K562 (cell line): ENCODE results near the gene SLC9A7. TPM values are rescaled to one million over a fixed set of nuclear protein-coding genes. Genes with fewer than 3 reads are reported as not detected.

Experiments
- ATAC-seq: fragments of 200-7000 bp; cut with Tn5 transposase; 3 replicates; pipeline ENCODE4 v1.9.1; 2020; ENCODE audit warnings: moderate library complexity
- BruUV-seq: library from RNA; stranded (reverse); fragments of 400-500 nt; replicated peaks from 2 replicates; lab custom pipeline; 2021; lab: Mats Ljungman, UMichigan
- CTCF ChIA-PET: fragments of 300-600 bp; formaldehyde crosslinking; extraction: SDS; loops from one replicate; lab custom pipeline; 2021; ENCODE audit warnings: low intra/inter-chr PET ratio; lab: Yijun Ruan, JAX
- POLR2A ChIA-PET: fragments of 300-600, 350-650 bp; sonication (Branson Sonifier 250); formaldehyde crosslinking; extraction: SDS; loops from one replicate; lab custom pipeline; 2021; ENCODE audit warnings: antibody characterized with exemption, inconsistent platforms; lab: Yijun Ruan, JAX
- DNase-seq, 4 experiments: peaks; one replicate each; pipeline versions ENCODE4 v3.0.0 to v3.0.0-alpha.2; 2011 to 2018; ENCODE audit warnings: low spot score in 3 of 4, mixed read lengths in 3 of 4; ENCODE audit errors: extremely low read depth in 1 of 4
- FAIRE-seq: peaks from 2 replicates; lab custom pipeline; 2011; peaks lifted over from hg19 to GRCh38; lab: Jason Lieb, UNC
- H2AFZ ChIP-seq: 2 replicates; pipeline ENCODE4 v1.6.0; 2011; ENCODE audit warnings: low read depth, low read length, control low read depth, inconsistent platforms
- H3K27ac ChIP-seq: fragments of 200-600 bp; 3 replicates; pipeline ENCODE4 v1.8.0; 2011; ENCODE audit warnings: low read depth, mild to moderate bottlenecking, control low read depth, inconsistent platforms, low read length, moderate library complexity, mixed read lengths; ENCODE audit errors: extremely low read depth
- H3K27me3 ChIP-seq, 2 experiments: fragments of 300-600 bp in 1 of 2; 2 replicates in 1 of 2; 3 replicates in 1 of 2; pipeline versions ENCODE4 v1.6.0 to v1.8.0; 2011; ENCODE audit warnings: inconsistent platforms in 2 of 2, low read length in 2 of 2, mild to moderate bottlenecking in 1 of 2, mixed read lengths in 1 of 2, moderate library complexity in 1 of 2; ENCODE audit not compliant: control insufficient read depth in 2 of 2, insufficient read depth in 2 of 2
- H3K36me3 ChIP-seq: fragments of 300-600 bp; 3 replicates; pipeline ENCODE4 v1.8.0; 2011; ENCODE audit warnings: mild to moderate bottlenecking, low read length, inconsistent platforms; ENCODE audit not compliant: control insufficient read depth, insufficient read depth
- H3K4me1 ChIP-seq, 2 experiments: fragments of 200-600 bp in 1 of 2; replicated peaks in 1 of 2; 2 replicates in 1 of 2; 3 replicates in 1 of 2; pipeline versions ENCODE4 v1.5.1 to v1.8.0; 2011; ENCODE audit warnings: inconsistent platforms in 2 of 2, low read length in 2 of 2, mild to moderate bottlenecking in 1 of 2, mixed read lengths in 1 of 2, moderate library complexity in 1 of 2; ENCODE audit not compliant: control insufficient read depth in 2 of 2, insufficient read depth in 2 of 2
- H3K4me2 ChIP-seq: 2 replicates; pipeline ENCODE4 v1.6.1; 2011; ENCODE audit warnings: low read length, control low read depth, inconsistent platforms, mixed read lengths; ENCODE audit not compliant: insufficient read depth
- H3K4me3 ChIP-seq: fragments of 200-600 bp; sonication (generic), shearing (Covaris generic); 2 replicates; pipeline ENCODE4 v1.5.1; 2016; ENCODE audit warnings: control low read depth, inconsistent platforms
- H3K79me2 ChIP-seq: fragments of 200-600 bp; 3 replicates; pipeline ENCODE4 v1.8.0; 2011; ENCODE audit warnings: low read length, inconsistent platforms; ENCODE audit not compliant: control insufficient read depth, insufficient read depth
- H3K9ac ChIP-seq, 2 experiments: 2 replicates each; pipeline versions ENCODE4 v1.6.0 to v1.6.1; 2011; ENCODE audit warnings: low read depth in 2 of 2, low read length in 2 of 2, control low read depth in 1 of 2, inconsistent platforms in 1 of 2, mild to moderate bottlenecking in 1 of 2, mixed read lengths in 1 of 2; ENCODE audit not compliant: insufficient read depth in 1 of 2
- H3K9me1 ChIP-seq: one replicate; pipeline ENCODE4 v1.6.0; 2011; ENCODE audit warnings: inconsistent platforms, mild to moderate bottlenecking, low read length, moderate library complexity; ENCODE audit not compliant: control insufficient read depth, insufficient read depth
- H3K9me3 ChIP-seq: replicated peaks from 2 replicates; pipeline ENCODE4 v1.5.1; 2011; ENCODE audit warnings: low read depth, low read length, inconsistent platforms; ENCODE audit not compliant: control insufficient read depth, insufficient read depth
- H4K20me1 ChIP-seq: replicated peaks from 2 replicates; pipeline ENCODE4 v1.6.1; 2011; ENCODE audit warnings: low read length, inconsistent platforms, mixed read lengths; ENCODE audit not compliant: control insufficient read depth, insufficient read depth
- BMI1 ChIP-seq: fragments of 150-350 bp; IDR thresholded peaks from 2 replicates; pipeline ENCODE4 v1.6.1; 2014; ENCODE audit warnings: low read length
- ETV5 ChIP-seq: sonication (generic); formaldehyde crosslinking; IDR thresholded peaks from 2 replicates; pipeline ENCODE4 v1.4.0; 2020; ENCODE audit warnings: low read depth, mild to moderate bottlenecking, missing genetic modification reagents
- HOXB6 ChIP-seq: fragments of 250-450 bp; sonication (Bioruptor Pico); IDR thresholded peaks from 2 replicates; pipeline ENCODE4 v1.5.1; 2022; ENCODE audit warnings: mild to moderate bottlenecking, borderline replicate concordance
- MCM2 ChIP-seq: fragments of 450-650 bp; IDR thresholded peaks from 2 replicates; pipeline ENCODE4 v1.6.1; 2017; ENCODE audit warnings: low read depth, mild to moderate bottlenecking
- RBM34 ChIP-seq: fragments of 200-400 bp; formaldehyde crosslinking; IDR thresholded peaks from 2 replicates; pipeline ENCODE4 v1.6.1; 2018; ENCODE audit warnings: low read length, borderline replicate concordance; ENCODE audit not compliant: insufficient read depth
- RCOR1 ChIP-seq, 2 experiments: IDR thresholded peaks; 2 replicates each; pipeline ENCODE4 v1.6.1; 2012; ENCODE audit warnings: low read depth in 2 of 2, low read length in 2 of 2, borderline replicate concordance in 1 of 2, improper control_type of control experiment in 1 of 2
- WHSC1 ChIP-seq: IDR thresholded peaks from one replicate; pipeline ENCODE4 v1.6.1; 2012; ENCODE audit warnings: low read length, control low read depth, inconsistent platforms
- XRCC4 ChIP-seq: IDR thresholded peaks from one replicate; pipeline ENCODE4 v1.6.1; 2011; ENCODE audit not compliant: insufficient read depth, insufficient read length; ENCODE audit errors: extremely low read depth
- ZBED1 ChIP-seq: IDR thresholded peaks from 2 replicates; pipeline ENCODE4 v1.6.1; 2014
- ZNF165 ChIP-seq: fragments of 250-450 bp; sonication (Bioruptor Pico); IDR thresholded peaks from 2 replicates; pipeline ENCODE4 v1.4.0; 2020; ENCODE audit warnings: borderline replicate concordance
- ZNF212 ChIP-seq: fragments of 450-650 bp; formaldehyde crosslinking; IDR thresholded peaks from 2 replicates; pipeline ENCODE4 v1.4.0; 2020; ENCODE audit warnings: mild to moderate bottlenecking
- ZNF57 ChIP-seq: fragments of 450-650 bp; formaldehyde crosslinking; IDR thresholded peaks from 2 replicates; pipeline ENCODE4 v1.4.0; 2020; ENCODE audit warnings: mild to moderate bottlenecking, moderate library complexity
- WGBS: fragments of 100-300 bp; shearing (Covaris generic); methylation state at CpG from one replicate; pipeline ENCODE4 v1.1.6; 2016; ENCODE audit warnings: low coverage, mixed read lengths; ENCODE audit not compliant: insufficient coverage; ENCODE audit errors: missing lambda C conversion rate; 5-methylcytosine and 5-hydroxymethylcytosine counted together
- in situ Hi-C: fragments of 300-500 bp; cut with MboI; formaldehyde crosslinking; loops from 4 replicates; pipeline ENCODE4 v1.15.0; 2018; ENCODE audit warnings: inconsistent platforms, mixed read lengths
- intact Hi-C: fragments of 100-400 bp; cut with micrococcal nuclease; formaldehyde crosslinking; loops from 2 replicates; pipeline ENCODE4 v1.14.2; 2022
- polyA plus RNA-seq, 8 experiments: library from polyadenylated mRNA; depleted of rRNA in 4 of 8; stranded (reverse) in 5 of 8; unstranded in 3 of 8; fragments of >200 nt; fragmentation: Nextera tagmentation in 2 of 8; fragmentation: Illumina TruSeq in 1 of 8; extraction: Ambion mirVana in 2 of 8; extraction: Trizol in 1 of 8; gene quantifications; 2 replicates each; pipeline versions ENCODE4 v1.2.1 to v1.2.3, GENCODE V29; 2011 to 2014; ENCODE audit warnings: inconsistent platforms in 1 of 8, missing spikeins in 1 of 8
- total RNA-seq, 7 experiments: library from RNA; depleted of rRNA in 6 of 7; stranded (reverse); fragments of >200 nt in 6 of 7; fragmentation: Illumina TruSeq in 2 of 7; extraction: Trizol in 2 of 7; gene quantifications; 2 replicates each; pipeline versions ENCODE4 v1.2.1 to v1.2.3, GENCODE V29; 2011 to 2021; ENCODE audit warnings: low replicate concordance in 1 of 7
- TF ChIP-seq, protein P1 (sequence below): fragments of 250-450 bp; sonication (Bioruptor Pico); IDR thresholded peaks from 2 replicates; pipeline ENCODE4 v1.8.0; 2021; ENCODE audit warnings: borderline replicate concordance, mild to moderate bottlenecking, moderate library complexity; ENCODE audit not compliant: poor library complexity, severe bottlenecking
- TF ChIP-seq, protein P2 (sequence below): fragments of 450-650 bp; IDR thresholded peaks from 2 replicates; pipeline ENCODE4 v1.6.1; 2018; ENCODE audit not compliant: partially characterized antibody
- TF ChIP-seq, protein P3 (sequence below), 3 experiments: fragments of 200-800 bp in 1 of 3; fragments of 250-450 bp in 1 of 3; fragments of 450-650 bp in 1 of 3; sonication (Bioruptor Pico) in 1 of 3; sonication (Bioruptor generic) in 1 of 3; formaldehyde crosslinking in 1 of 3; IDR thresholded peaks; 2 replicates each; pipeline versions ENCODE4 v1.6.1 to v1.8.0; 2016 to 2022; ENCODE audit warnings: mild to moderate bottlenecking in 2 of 3, missing genetic modification characterization in 2 of 3, missing compliant biosample characterization in 1 of 3, moderate library complexity in 1 of 3

The SLC9A7 gene
- total and polyA plus RNA-seq, 9 of the 15 experiments (the other 6 are each of a cell fraction or from before 2014, with no cell fraction given), result 0.04 to 0.13 (median 0.09) TPM; not detected in 5

DNA sequence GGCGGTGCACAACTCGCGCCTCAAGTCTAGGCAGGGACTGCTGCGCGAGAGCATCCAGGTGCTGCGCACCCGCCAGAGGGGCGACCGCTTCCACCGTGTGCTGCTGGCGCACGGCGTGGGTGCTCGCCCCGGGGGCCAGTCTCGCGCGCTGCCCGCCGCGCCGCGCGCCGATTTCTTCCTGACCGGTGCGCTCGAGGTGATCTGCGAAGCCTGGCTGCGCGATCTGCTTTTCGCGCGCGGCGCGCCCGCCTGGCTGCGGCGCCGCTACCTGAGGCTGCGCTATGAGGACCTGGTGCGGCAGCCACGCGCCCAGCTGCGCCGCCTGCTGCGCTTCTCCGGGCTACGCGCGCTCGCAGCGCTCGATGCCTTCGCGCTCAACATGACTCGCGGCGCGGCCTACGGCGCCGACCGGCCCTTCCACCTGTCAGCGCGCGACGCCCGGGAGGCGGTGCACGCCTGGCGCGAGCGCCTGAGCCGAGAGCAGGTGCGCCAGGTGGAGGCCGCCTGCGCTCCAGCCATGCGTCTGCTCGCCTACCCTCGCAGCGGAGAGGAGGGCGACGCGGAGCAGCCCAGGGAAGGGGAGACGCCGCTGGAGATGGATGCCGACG is 184.0 kb downstream of the SLC9A7 start:
- POLR2A ChIA-PET, result no interaction called here
- no peak overlapping the region for H3K4me2 ChIP-seq
- no peaks in the 10 kb centered on the region for H3K9me3 ChIP-seq
- intact Hi-C loops (no loop called here), in situ Hi-C loops (no loop called here)
- no peaks in the 10 kb centered on the region for H3K27me3 ChIP-seq
- no TSS peak for BruUV-seq
- no peaks in the 10 kb centered on the region for H3K9me1 ChIP-seq
- no peaks in the 10 kb centered on the region; a peak in 1 of 5 replicates for H3K4me1 ChIP-seq
- CTCF ChIA-PET, result no interaction called here
- H3K4me3 ChIP-seq, result no peak overlapping the region
- FAIRE-seq (no peak), ATAC-seq (no peak), DNase-seq (no peak)
- H3K79me2 ChIP-seq, result no peaks in the 10 kb centered on the region
- H3K9ac ChIP-seq, result no peak overlapping the region
- no CpG with 5 or more reads among the region's 90 CpGs for WGBS
- H2AFZ ChIP-seq, result no peak overlapping the region
- H3K36me3 ChIP-seq, result no peaks in the 10 kb centered on the region
- H3K27ac ChIP-seq, result no peak overlapping the region
- H4K20me1 ChIP-seq, result no peaks in the 10 kb centered on the region
- TF ChIP-seq, protein P1, sequence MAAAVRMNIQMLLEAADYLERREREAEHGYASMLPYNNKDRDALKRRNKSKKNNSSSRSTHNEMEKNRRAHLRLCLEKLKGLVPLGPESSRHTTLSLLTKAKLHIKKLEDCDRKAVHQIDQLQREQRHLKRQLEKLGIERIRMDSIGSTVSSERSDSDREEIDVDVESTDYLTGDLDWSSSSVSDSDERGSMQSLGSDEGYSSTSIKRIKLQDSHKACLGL (CRISPR knock-in tag), result no peak
- TF ChIP-seq RBM34 (no peak), ZBED1 (no peak), MCM2 (no peak), RCOR1 (IDR thresholded peaks at IDR 0.05; ENCODE audit: borderline replicate concordance in 1 of 2, low read depth in 2 of 2, low read length in 2 of 2) (no peak), ZNF212 (no peak), WHSC1 (no peak), ETV5 (CRISPR knock-in tag) (no peak), XRCC4 (no peak), ZNF165 (no peak), HOXB6 (no peak), ZNF57 (no peak), BMI1 (no peak)
- TF ChIP-seq, protein P2, sequence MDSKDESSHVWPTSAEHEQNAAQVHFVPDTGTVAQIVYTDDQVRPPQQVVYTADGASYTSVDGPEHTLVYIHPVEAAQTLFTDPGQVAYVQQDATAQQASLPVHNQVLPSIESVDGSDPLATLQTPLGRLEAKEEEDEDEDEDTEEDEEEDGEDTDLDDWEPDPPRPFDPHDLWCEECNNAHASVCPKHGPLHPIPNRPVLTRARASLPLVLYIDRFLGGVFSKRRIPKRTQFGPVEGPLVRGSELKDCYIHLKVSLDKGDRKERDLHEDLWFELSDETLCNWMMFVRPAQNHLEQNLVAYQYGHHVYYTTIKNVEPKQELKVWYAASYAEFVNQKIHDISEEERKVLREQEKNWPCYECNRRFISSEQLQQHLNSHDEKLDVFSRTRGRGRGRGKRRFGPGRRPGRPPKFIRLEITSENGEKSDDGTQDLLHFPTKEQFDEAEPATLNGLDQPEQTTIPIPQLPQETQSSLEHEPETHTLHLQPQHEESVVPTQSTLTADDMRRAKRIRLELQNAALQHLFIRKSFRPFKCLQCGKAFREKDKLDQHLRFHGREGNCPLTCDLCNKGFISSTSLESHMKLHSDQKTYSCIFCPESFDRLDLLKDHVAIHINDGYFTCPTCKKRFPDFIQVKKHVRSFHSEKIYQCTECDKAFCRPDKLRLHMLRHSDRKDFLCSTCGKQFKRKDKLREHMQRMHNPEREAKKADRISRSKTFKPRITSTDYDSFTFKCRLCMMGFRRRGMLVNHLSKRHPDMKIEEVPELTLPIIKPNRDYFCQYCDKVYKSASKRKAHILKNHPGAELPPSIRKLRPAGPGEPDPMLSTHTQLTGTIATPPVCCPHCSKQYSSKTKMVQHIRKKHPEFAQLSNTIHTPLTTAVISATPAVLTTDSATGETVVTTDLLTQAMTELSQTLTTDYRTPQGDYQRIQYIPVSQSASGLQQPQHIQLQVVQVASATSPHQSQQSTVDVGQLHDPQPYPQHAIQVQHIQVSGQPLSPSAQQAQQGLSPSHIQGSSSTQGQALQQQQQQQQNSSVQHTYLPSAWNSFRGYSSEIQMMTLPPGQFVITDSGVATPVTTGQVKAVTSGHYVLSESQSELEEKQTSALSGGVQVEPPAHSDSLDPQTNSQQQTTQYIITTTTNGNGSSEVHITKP, result no peak
- TF ChIP-seq, protein P3, sequence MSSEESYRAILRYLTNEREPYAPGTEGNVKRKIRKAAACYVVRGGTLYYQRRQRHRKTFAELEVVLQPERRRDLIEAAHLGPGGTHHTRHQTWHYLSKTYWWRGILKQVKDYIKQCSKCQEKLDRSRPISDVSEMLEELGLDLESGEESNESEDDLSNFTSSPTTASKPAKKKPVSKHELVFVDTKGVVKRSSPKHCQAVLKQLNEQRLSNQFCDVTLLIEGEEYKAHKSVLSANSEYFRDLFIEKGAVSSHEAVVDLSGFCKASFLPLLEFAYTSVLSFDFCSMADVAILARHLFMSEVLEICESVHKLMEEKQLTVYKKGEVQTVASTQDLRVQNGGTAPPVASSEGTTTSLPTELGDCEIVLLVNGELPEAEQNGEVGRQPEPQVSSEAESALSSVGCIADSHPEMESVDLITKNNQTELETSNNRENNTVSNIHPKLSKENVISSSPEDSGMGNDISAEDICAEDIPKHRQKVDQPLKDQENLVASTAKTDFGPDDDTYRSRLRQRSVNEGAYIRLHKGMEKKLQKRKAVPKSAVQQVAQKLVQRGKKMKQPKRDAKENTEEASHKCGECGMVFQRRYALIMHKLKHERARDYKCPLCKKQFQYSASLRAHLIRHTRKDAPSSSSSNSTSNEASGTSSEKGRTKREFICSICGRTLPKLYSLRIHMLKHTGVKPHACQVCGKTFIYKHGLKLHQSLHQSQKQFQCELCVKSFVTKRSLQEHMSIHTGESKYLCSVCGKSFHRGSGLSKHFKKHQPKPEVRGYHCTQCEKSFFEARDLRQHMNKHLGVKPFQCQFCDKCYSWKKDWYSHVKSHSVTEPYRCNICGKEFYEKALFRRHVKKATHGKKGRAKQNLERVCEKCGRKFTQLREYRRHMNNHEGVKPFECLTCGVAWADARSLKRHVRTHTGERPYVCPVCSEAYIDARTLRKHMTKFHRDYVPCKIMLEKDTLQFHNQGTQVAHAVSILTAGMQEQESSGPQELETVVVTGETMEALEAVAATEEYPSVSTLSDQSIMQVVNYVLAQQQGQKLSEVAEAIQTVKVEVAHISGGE (CRISPR knock-in tag; IDR thresholded peaks at IDR 0.05), result no peak
